ENCODE measurements around the gene TEAD1. TPM values are rescaled to one million over a fixed set of nuclear protein-coding genes. Genes with fewer than 3 reads are reported as not detected.

Gene TEAD1
- polyA plus RNA-seq, 1 donor from 2014 or later = 12.2 TPM

GRCh38 chr11:12784445-12784844, 110.2 kb downstream of the TEAD1 start:
- Histone ChIP-seq H3F3A (ENCODE audit: insufficient read depth, low read length, poor library complexity, severe bottlenecking) (no peaks in the 10 kb centered on the region), H3K36me3 (ENCODE audit: insufficient read depth, low read length) (peaks cover 4% of the 10 kb centered on the region), H4K20me1 (ENCODE audit: insufficient read depth) (no peaks in the 10 kb centered on the region), H3K27ac (ENCODE audit: low read length) (no peak overlapping the region), H3K4me3 (ENCODE audit: low read length) (no peak overlapping the region), H3K27me3 (ENCODE audit: insufficient read depth, low read depth, low read length) (no peaks in the 10 kb centered on the region), H3K9me2 (ENCODE audit: insufficient read depth, low read length) (no peaks in the 10 kb centered on the region), H3K4me2 (ENCODE audit: low read length) (no peak overlapping the region), H3K79me2 (replicated peaks; ENCODE audit: insufficient read depth, low read length) (peaks cover 9% of the 10 kb centered on the region), H3K9me3 (ENCODE audit: low read length) (no peaks in the 10 kb centered on the region), H3K9ac (ENCODE audit: low read length) (no peak overlapping the region), H2AFZ (ENCODE audit: low read depth, low read length) (no peak overlapping the region)
- TF ChIP-seq EP300 (conservative IDR thresholded peaks at IDR 0.05; ENCODE audit: poor library complexity, severe bottlenecking) (no peak), EZH2 (IDR thresholded peaks at IDR 0.05; ENCODE audit: borderline replicate concordance, insufficient read depth, low read length, poor library complexity, severe bottlenecking) (no peak), CTCF (IDR thresholded peaks at IDR 0.05; ENCODE audit: poor library complexity, severe bottlenecking) (no peak), TAF1 (IDR thresholded peaks at IDR 0.05; ENCODE audit: low read depth) (no peak), MXI1 (conservative IDR thresholded peaks at IDR 0.05; ENCODE audit: poor library complexity, severe bottlenecking) (no peak), REST (IDR thresholded peaks at IDR 0.05; ENCODE audit: borderline replicate concordance) (no peak), RAD21 (conservative IDR thresholded peaks at IDR 0.05) (no peak), POLR2AphosphoS5 (IDR thresholded peaks at IDR 0.05) (no peak), SMC3 (conservative IDR thresholded peaks at IDR 0.05; ENCODE audit: poor library complexity) (no peak)

- Histone ChIP-seq H3K27me3 (ENCODE audit: insufficient read depth, low read depth, low read length) (no peaks in the 10 kb centered on the region), H3K36me3 (ENCODE audit: insufficient read depth, low read length) (no peaks in the 10 kb centered on the region), H3K27ac (ENCODE audit: low read length) (no peak overlapping the region), H4K20me1 (ENCODE audit: insufficient read depth) (no peaks in the 10 kb centered on the region), H3K9me2 (ENCODE audit: insufficient read depth, low read length) (no peaks in the 10 kb centered on the region), H3K4me2 (ENCODE audit: low read length) (no peak overlapping the region), H2AFZ (ENCODE audit: low read depth, low read length) (no peak overlapping the region), H3F3A (ENCODE audit: insufficient read depth, low read length, poor library complexity, severe bottlenecking) (no peaks in the 10 kb centered on the region), H3K9ac (ENCODE audit: low read length) (no peak overlapping the region), H3K9me3 (ENCODE audit: low read length) (no peaks in the 10 kb centered on the region), H3K4me3 (ENCODE audit: low read length) (no peak overlapping the region), H3K79me2 (replicated peaks; ENCODE audit: insufficient read depth, low read length) (peaks cover 9% of the 10 kb centered on the region)
- TF ChIP-seq REST (IDR thresholded peaks at IDR 0.05; ENCODE audit: borderline replicate concordance) (no peak), RAD21 (conservative IDR thresholded peaks at IDR 0.05) (no peak), SMC3 (conservative IDR thresholded peaks at IDR 0.05; ENCODE audit: poor library complexity) (no peak), CTCF (IDR thresholded peaks at IDR 0.05; ENCODE audit: poor library complexity, severe bottlenecking) (no peak), POLR2AphosphoS5 (IDR thresholded peaks at IDR 0.05) (no peak), EZH2 (IDR thresholded peaks at IDR 0.05; ENCODE audit: borderline replicate concordance, insufficient read depth, low read length, poor library complexity, severe bottlenecking) (no peak), TAF1 (IDR thresholded peaks at IDR 0.05; ENCODE audit: low read depth) (no peak), EP300 (conservative IDR thresholded peaks at IDR 0.05; ENCODE audit: poor library complexity, severe bottlenecking) (no peak), MXI1 (conservative IDR thresholded peaks at IDR 0.05; ENCODE audit: poor library complexity, severe bottlenecking) (no peak)
Observed at GRCh38 chr11:12784987-12785386, 110.8 kb downstream of the TEAD1 start.

Data from neural cell (in vitro differentiated cells).